GM19043 (cell line): ENCODE results near the gene STAT3.
"Not testable (repeated sequence)": the region's sequence is repeated elsewhere in the genome, so short reads cannot be mapped to it uniquely, and the experiment has no call there.

Source experiments
- ATAC-seq: cut with Tn5 transposase; IDR thresholded peaks from one replicate; pipeline ENCODE4 v1.9.1; 2021; ENCODE audit warnings: low read depth; ENCODE audit not compliant: unreplicated experiment

The STAT3 gene

GRCh38 chr17:42386777-42387657, 1.2 kb downstream of the STAT3 start:
- ATAC-seq: no peak

DNA sequence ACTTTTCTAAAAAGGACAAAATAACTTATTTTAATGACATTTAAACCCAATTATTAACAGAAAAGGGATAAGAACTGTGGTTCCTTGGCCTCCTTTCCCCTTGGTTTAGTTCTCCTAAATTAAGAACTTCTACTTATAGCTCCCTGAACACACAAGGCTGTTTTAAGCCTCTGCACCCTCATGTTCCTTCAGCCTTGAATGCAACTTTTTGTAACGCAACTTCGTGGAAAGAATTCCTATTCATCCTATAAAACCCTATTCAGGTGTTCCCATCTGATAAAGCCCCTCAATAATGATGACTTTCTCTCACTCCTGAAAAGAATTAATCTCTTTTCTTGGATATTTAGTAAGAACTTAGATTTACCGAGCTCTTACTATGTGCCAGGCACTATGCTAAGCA, 6.3 kb downstream of the STAT3 start:
- ATAC-seq: no peak

- ATAC-seq: no peak
Measured at GRCh38 chr17:42380935-42381334, 7.3 kb downstream of the STAT3 start.

GRCh38 chr17:42378959-42379594, 9.2 kb downstream of the STAT3 start:
- ATAC-seq: no peak

DNA sequence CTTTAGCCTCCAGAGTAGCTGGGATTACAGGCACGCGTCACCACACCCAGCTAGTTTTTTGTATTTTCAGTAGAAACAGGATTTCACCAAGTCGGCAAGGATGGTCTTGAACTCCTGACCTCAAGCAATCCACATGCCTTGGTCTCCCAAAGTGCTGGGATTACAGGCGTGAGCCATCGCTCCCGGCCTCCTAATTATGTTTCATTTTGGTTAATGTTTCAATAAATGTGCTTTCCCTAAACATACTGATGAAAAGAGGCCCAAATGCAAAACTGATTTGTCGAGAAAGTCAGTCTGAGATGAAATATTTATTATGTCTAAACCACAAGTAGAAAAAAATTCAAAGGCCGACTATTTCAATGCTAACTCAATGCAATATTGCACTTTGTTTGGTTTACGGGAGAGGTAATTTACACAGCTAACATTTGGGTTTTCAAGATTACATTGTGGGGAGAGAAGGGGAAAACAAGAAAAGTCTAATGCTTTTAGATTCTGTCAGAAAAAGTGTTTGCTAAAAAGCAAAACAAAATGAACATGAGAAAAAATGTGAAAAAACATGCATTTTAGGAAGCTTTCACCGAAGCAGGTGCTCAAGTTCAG, 9.8 kb downstream of the STAT3 start:
- no peak for ATAC-seq

DNA sequence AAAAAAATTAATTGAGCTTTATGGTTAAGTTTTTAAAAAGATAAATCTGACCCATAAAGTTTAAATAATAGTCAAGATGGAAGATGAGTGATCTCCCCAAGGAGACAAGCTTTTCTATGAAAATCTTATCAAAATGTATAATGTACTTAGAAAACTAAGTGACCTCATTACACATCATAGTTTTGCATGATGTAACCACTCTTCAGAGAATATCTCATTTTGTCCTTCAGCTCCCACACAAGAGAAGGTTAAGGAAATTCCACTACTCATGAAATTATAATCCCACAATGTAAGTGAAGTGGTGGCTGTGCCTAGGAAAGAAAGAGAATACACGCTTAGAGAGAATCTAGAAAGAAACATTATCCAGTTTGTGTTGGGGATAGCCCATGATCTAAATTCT, 14.3 kb downstream of the STAT3 start:
- ATAC-seq: no peak

DNA sequence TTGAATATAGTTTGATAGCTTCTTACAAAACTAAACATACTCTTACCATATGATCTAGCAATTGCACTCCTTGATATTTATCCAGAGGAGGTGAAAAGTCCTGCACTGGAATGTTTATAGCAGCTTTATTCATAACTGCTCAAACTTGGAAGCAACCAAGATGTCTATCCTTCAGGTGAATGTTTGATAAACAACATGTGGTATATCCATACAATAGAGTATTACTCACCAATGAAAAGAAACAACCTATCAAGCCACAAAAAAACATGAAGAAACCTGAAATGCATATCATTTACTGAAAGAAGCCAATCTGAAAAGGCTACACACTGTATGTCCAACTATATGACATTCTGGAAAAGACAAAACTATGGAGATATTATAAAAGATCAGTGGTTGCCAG, 16.1 kb downstream of the STAT3 start:
- ATAC-seq: no peak

DNA sequence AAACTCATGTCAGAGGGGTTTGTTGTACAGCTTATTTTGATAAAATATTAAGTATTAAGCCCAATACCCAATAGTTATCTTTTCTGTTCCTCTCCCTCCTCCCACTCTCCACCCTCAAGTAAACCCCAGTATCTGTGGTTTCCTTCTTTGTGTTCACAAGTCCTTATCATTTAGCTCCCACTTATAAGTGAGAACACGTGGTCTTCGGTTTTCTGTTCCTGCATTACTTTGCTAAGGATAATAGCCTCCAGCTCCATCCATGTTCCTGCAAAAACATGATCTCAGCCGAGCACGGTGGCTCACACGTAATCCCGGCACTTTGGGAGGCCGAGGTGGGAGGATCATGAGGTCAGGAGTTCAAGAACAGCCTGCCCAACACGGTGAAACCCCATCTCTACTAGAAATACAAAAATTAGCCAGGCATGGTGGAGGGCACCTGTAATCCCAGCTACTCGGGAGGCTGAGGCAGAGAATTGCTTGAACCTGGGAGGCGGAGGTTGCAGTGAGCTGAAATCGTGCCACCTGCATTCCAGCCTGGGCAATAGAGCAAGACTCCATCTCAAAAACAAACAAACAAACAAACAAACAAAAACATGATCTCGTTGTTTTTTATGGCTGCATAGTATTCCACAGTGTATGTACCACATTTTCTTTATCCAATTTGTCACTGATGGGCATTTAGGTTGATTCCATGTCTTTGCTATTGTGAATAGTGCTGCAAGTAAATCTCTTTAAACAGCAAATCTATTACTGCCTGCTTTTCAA, 19.3 kb downstream of the STAT3 start:
- ATAC-seq: not testable (repeated sequence)

GRCh38 chr17:42368310-42368709, 19.9 kb downstream of the STAT3 start:
- ATAC-seq: not testable (repeated sequence)

- ATAC-seq: not testable (repeated sequence)
Measured at GRCh38 chr17:42366176-42367023, 21.8 kb downstream of the STAT3 start.

DNA sequence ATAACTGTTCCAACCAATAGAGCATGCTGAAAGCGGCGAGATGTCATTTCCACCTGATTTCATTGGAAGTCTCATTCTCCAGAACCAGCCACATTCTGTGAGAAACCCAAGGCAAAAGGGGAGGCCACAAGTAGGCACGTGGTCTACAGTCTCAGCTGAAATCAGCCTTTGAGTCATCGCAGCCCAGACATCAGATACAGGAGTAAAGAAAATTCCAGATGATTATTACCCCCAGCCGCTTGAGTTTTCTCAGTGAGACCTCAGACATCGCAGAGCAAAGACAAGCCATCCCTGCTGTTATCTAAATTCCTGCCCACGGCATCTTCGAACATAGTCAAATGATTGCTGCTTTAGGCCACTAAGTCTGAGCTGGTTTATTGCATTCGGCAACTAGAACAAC, 23.1 kb downstream of the STAT3 start:
- ATAC-seq: no peak

GRCh38 chr17:42363767-42364585, 24.3 kb downstream of the STAT3 start:
- ATAC-seq: no peak

- ATAC-seq: no peak
Measured at GRCh38 chr17:42363231-42363630, 25.0 kb downstream of the STAT3 start.

- ATAC-seq: no peak
Measured at GRCh38 chr17:42362245-42362961, 25.8 kb downstream of the STAT3 start.

DNA sequence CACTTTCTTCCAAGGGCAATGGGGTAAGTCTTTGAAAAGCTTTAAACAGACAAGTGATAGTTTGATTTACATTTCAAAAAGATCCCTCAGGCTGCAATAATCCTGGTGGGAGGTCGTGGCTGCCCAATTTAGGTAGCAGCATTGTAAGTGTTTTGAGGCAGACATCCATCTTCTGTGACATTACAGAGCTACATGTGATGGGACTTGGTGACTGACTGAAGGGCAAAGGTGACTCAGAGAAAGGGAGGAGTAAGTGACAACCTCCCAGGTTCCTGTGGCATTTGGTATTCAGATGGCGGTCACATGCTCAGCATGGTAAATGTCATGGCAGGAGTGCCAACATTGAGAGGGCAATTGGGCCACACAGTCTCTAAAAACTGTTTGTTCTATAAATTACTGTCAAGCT, 26.5 kb downstream of the STAT3 start:
- no peak for ATAC-seq

DNA sequence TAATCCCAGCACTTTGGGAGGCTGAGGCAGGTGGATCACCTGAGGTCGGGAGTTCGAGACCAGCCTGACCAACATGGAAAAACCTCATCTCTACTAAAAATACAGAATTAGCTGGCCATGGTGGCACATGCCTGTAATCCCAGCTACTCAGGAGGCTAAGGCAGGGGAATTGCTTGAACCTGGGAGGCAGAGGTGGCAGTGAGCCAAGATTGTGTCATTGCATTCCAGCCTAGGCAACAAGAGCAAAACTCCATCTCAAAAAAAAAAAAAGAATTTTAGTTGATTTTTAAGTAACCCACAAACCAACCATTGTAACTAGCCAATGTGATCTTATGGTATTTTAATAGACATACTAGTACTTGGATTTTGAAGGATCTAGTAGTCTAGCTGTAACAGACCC, 27.9 kb downstream of the STAT3 start:
- ATAC-seq: not testable (repeated sequence)

DNA sequence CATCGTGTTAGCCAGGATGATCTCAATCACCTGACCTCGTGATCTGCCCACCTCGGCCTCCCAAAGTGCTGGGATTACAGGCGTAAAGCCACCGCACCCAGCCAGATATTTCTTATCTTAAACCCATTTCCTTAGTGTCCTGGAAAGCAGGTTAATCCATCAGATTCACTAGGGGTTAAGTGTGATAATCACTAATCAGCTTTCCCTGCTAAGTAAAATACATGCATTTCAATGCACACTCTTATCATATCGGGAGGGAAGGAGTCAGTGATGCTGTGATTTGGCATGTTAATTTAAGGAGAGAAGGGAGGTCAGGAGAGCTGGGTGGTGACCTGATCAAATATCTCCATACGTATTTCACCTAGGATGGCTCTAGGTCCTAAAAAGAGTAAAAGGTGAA, 29.1 kb downstream of the STAT3 start:
- no peak for ATAC-seq

DNA sequence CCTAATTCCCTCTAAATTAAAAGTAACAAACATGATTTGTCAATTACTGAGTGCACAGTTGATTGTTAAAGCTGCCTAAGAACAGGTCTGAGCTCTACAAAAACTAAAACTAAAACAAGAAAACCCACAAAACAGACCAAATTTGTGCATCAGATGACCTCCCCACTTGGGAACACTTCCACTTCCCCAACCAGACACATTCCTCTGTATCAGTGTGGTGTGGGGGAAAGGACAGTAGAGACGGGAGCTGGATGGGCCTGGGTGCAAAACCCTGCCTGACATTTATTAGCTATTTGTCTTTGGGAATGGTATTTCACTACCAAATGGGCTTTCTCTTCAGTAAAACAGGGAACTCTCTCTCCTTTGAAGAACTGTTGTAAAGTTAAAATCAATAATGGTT, 29.8 kb downstream of the STAT3 start:
- ATAC-seq: no peak
